ENCODE results near the gene FGF14.

The FGF14 gene

GRCh38 chr13:102369302-102369701 lies 32.5 kb downstream of the FGF14 start:
- H3K27ac ChIP-seq, result no peak overlapping the region
- TF ChIP-seq CTCF (IDR thresholded peaks at IDR 0.05), result no peak
- H3K4me3 ChIP-seq, result no peak overlapping the region
- DNase-seq (ENCODE audit: low spot score), result no peak

- Histone ChIP-seq H3K27ac (no peak overlapping the region), H3K4me3 (no peak overlapping the region)
- DNase-seq (ENCODE audit: low spot score), result no peak
- no peak for TF ChIP-seq CTCF (IDR thresholded peaks at IDR 0.05)
Measured at GRCh38 chr13:102367836-102368235, 34.0 kb downstream of the FGF14 start.

- no peak for DNase-seq (ENCODE audit: low spot score)
- TF ChIP-seq CTCF (IDR thresholded peaks at IDR 0.05), result no peak
- Histone ChIP-seq H3K4me3 (no peak overlapping the region), H3K27ac (no peak overlapping the region)
Measured at GRCh38 chr13:102361113-102361512, 40.7 kb downstream of the FGF14 start.

- no peak for DNase-seq (ENCODE audit: low spot score)
- no peak for TF ChIP-seq CTCF (IDR thresholded peaks at IDR 0.05)
- H3K4me3 ChIP-seq, result no peak overlapping the region
- H3K27ac ChIP-seq, result no peak overlapping the region
Measured at GRCh38 chr13:102359264-102359663, 42.6 kb downstream of the FGF14 start.

GRCh38 chr13:102355251-102355650 lies 46.6 kb downstream of the FGF14 start:
- DNase-seq (ENCODE audit: low spot score), result no peak
- Histone ChIP-seq H3K4me3 (no peak overlapping the region), H3K27ac (no peak overlapping the region)
- TF ChIP-seq CTCF (IDR thresholded peaks at IDR 0.05), result no peak

- no peak overlapping the region for H3K4me3 ChIP-seq
- no peak for DNase-seq (ENCODE audit: low spot score)
- no peak overlapping the region for H3K27ac ChIP-seq
- no peak for TF ChIP-seq CTCF (IDR thresholded peaks at IDR 0.05)
Measured at GRCh38 chr13:102354011-102354410, 47.8 kb downstream of the FGF14 start.

GRCh38 chr13:102351521-102351920 lies 50.3 kb downstream of the FGF14 start:
- Histone ChIP-seq H3K27ac (no peak overlapping the region), H3K4me3 (no peak overlapping the region)
- no peak for DNase-seq (ENCODE audit: low spot score)
- no peak for TF ChIP-seq CTCF (IDR thresholded peaks at IDR 0.05)

Data from coronary artery (tissue), 2 donors.